Peyer's patch (tissue), 4 donors: Measurements from ENCODE around the gene PDE4D. TPM values are rescaled to one million over a fixed set of nuclear protein-coding genes. Genes with fewer than 3 reads are reported as not detected.
A peak's percentile ranks its signal among the peaks of the same experiment; 100 is the strongest.

Source experiments
- DNase-seq, 3 donors: peaks; one replicate each; pipeline ENCODE4 v3.0.0-alpha.2; 2017 to 2019
- H3K27ac ChIP-seq, 4 donors: fragments of 200-600 bp; sonication (generic); one replicate each; pipeline ENCODE4 v1.5.1; 2016 to 2019
- H3K27me3 ChIP-seq, 2 donors: fragments of 200-600 bp; sonication (generic); one replicate each; pipeline ENCODE4 v1.5.1; 2019
- H3K36me3 ChIP-seq, 3 donors: fragments of 200-600 bp; sonication (generic); one replicate each; pipeline ENCODE4 v1.5.1; 2016 to 2019
- H3K4me1 ChIP-seq, 4 donors: fragments of 200-600 bp; sonication (generic); one replicate each; pipeline ENCODE4 v1.5.1; 2016 to 2019
- H3K4me3 ChIP-seq, 4 donors: fragments of 200-600 bp; sonication (generic); 1 replicate in 3 of 4; 2 replicates in 1 of 4; pipeline ENCODE4 v1.5.1; 2016 to 2019; ENCODE audit warnings: mild to moderate bottlenecking in 1 of 4
- H3K9me3 ChIP-seq, 4 donors: fragments of 200-600 bp; sonication (generic); one replicate each; pipeline ENCODE4 v1.5.1; 2016 to 2019; ENCODE audit warnings: mild to moderate bottlenecking in 1 of 4
- POLR2A ChIP-seq, 2 donors: fragments of 450-650 bp; IDR thresholded peaks; one replicate each; pipeline ENCODE4 v1.5.1; 2017; ENCODE audit warnings: antibody characterized with exemption in 2 of 2, mild to moderate bottlenecking in 2 of 2, moderate library complexity in 2 of 2
- total RNA-seq, 4 donors: library from RNA; depleted of rRNA; stranded (reverse); fragments of >200 nt; gene quantifications; one replicate each; pipeline ENCODE4 v1.1.0, GENCODE V29; 2016
- TF ChIP-seq, protein P1 (sequence below), 6 experiments: fragments of 450-650 bp in 4 of 6; fragments of 200-600 bp in 2 of 6; sonication (generic) in 1 of 6; IDR thresholded peaks; one replicate each; pipeline ENCODE4 v1.5.1; 2017 to 2019; ENCODE audit warnings: antibody characterized with exemption in 6 of 6, mild to moderate bottlenecking in 3 of 6, moderate library complexity in 1 of 6

The PDE4D gene
- total RNA-seq, 4 donors from 2014 or later = 19.8 to 89.1 (median 43.9) TPM

DNA sequence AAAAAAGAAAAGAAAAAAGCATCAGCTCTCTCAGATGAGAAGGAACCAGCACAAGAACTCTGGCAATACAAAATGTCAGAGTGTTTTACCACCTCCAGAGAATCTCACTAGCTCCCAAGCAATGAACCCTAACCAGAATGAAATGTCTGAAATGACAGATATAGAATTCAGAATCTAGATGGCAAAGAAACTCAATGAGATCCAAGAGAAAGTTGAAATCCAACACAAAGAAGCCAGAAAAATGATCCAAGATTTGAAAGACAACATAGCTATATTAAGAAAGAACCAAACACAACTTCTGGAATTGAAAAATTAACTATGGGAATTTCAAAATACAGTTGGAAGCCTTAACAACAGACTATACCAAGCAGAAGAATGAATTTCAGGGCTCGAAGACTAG, 396.3 kb downstream of the PDE4D start:
- no peaks in the 10 kb centered on the region for H3K9me3 ChIP-seq
- TF ChIP-seq POLR2A (IDR thresholded peaks at IDR 0.05) = no peak
- TF ChIP-seq, protein P1, sequence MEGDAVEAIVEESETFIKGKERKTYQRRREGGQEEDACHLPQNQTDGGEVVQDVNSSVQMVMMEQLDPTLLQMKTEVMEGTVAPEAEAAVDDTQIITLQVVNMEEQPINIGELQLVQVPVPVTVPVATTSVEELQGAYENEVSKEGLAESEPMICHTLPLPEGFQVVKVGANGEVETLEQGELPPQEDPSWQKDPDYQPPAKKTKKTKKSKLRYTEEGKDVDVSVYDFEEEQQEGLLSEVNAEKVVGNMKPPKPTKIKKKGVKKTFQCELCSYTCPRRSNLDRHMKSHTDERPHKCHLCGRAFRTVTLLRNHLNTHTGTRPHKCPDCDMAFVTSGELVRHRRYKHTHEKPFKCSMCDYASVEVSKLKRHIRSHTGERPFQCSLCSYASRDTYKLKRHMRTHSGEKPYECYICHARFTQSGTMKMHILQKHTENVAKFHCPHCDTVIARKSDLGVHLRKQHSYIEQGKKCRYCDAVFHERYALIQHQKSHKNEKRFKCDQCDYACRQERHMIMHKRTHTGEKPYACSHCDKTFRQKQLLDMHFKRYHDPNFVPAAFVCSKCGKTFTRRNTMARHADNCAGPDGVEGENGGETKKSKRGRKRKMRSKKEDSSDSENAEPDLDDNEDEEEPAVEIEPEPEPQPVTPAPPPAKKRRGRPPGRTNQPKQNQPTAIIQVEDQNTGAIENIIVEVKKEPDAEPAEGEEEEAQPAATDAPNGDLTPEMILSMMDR (IDR thresholded peaks at IDR 0.05) = no peak
- DNase-seq = no peak

DNA sequence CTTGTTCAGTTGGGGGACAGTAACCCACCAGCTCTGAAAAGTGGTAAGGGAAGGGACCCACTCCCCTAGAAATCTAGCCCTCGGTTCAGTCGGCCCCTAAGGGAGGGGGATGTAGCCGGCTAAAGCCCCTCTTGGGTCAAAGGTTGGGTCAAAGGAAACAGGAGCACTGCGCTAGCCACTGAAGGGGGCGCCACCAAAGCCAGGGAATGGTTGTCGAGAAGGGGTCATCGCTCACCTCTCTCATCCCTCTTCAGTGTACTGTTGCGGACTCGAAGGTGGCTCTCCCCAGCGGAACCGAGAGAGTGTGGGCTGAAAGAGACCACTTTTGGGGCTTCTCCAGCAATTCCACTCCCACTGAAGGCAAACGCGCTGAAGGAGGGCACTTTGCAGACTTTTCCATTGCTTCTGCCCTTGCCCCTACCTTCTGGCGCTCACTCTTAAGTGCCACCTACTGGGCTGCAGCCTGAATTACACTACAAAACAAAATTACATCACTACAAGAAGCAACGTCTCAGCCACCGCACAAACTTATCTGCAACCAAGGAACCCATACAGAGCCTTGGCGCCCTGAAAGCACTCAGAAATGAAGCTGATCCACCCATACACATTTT, 396.9 kb downstream of the PDE4D start:
- Histone ChIP-seq H3K4me1 (no peaks in the 10 kb centered on the region), H3K27me3 (no peaks in the 10 kb centered on the region), H3K9me3 (no peaks in the 10 kb centered on the region), H3K27ac (no peak overlapping the region), H3K4me3 (no peak overlapping the region), H3K36me3 (no peaks in the 10 kb centered on the region)
- TF ChIP-seq, protein P1 (IDR thresholded peaks at IDR 0.05) = peak in 4 of 6 experiments; percentile 15 to 48 (median 35)
- no peak for TF ChIP-seq POLR2A (IDR thresholded peaks at IDR 0.05)
- DNase-seq = peak in 1 of 3 donors; percentile 33

More for the DNA sequence above, 396.3 kb downstream of the PDE4D start:
- Histone ChIP-seq H3K36me3 (no peaks in the 10 kb centered on the region), H3K4me3 (no peak overlapping the region), H3K27ac (no peak overlapping the region), H3K27me3 (no peaks in the 10 kb centered on the region), H3K4me1 (no peaks in the 10 kb centered on the region)

DNA sequence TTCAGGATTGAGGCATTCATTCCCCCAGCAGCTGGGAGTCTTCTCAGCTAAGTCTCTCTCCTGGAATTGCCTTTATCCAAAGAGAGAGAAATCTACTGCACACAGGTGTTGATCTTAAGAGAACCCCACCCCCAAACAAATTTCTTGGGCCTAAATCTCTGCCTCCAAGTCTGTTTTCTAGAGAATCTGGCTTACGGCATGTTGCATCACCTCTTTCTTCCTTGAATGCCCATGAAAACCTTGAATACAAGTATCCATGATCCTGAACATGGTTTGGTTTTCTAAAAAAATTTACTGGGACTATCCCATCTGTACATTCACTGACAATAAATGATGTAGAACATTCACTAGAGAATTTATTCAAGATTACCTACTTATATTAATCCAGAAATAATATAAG, 401.6 kb downstream of the PDE4D start:
- H3K4me3 ChIP-seq = no peak overlapping the region
- no peak for DNase-seq
- TF ChIP-seq, protein P1 (IDR thresholded peaks at IDR 0.05) = no peak
- TF ChIP-seq POLR2A (IDR thresholded peaks at IDR 0.05) = no peak
- no peaks in the 10 kb centered on the region for H3K36me3 ChIP-seq
- H3K27me3 ChIP-seq = no peaks in the 10 kb centered on the region
- H3K27ac ChIP-seq = no peak overlapping the region
- no peaks in the 10 kb centered on the region for H3K9me3 ChIP-seq
- no peaks in the 10 kb centered on the region for H3K4me1 ChIP-seq

DNA sequence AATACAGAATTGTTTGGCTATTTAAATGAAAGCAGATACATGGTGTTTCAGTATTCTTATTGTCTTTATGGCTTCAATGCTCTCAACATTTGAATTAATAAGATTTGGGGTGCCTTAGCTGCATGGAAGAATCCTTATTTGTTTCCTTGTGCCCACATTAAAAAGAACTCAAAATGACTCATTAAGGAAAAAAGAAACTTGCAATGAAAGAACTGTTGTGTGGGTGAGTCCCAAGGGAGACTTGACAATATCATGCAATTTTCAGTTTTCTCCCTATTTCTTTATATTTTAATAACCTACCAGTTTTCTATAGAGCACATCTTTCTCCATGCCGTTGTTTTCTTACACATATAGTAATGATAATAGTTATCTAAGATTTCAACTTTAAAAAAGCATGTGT, 404.0 kb downstream of the PDE4D start:
- DNase-seq = no peak
- TF ChIP-seq POLR2A (IDR thresholded peaks at IDR 0.05) = no peak
- TF ChIP-seq, protein P1 (IDR thresholded peaks at IDR 0.05) = no peak
- H3K27ac ChIP-seq = no peak overlapping the region
- no peaks in the 10 kb centered on the region for H3K4me1 ChIP-seq
- H3K9me3 ChIP-seq = no peaks in the 10 kb centered on the region
- no peaks in the 10 kb centered on the region for H3K36me3 ChIP-seq
- H3K27me3 ChIP-seq = no peaks in the 10 kb centered on the region
- no peak overlapping the region for H3K4me3 ChIP-seq

DNA sequence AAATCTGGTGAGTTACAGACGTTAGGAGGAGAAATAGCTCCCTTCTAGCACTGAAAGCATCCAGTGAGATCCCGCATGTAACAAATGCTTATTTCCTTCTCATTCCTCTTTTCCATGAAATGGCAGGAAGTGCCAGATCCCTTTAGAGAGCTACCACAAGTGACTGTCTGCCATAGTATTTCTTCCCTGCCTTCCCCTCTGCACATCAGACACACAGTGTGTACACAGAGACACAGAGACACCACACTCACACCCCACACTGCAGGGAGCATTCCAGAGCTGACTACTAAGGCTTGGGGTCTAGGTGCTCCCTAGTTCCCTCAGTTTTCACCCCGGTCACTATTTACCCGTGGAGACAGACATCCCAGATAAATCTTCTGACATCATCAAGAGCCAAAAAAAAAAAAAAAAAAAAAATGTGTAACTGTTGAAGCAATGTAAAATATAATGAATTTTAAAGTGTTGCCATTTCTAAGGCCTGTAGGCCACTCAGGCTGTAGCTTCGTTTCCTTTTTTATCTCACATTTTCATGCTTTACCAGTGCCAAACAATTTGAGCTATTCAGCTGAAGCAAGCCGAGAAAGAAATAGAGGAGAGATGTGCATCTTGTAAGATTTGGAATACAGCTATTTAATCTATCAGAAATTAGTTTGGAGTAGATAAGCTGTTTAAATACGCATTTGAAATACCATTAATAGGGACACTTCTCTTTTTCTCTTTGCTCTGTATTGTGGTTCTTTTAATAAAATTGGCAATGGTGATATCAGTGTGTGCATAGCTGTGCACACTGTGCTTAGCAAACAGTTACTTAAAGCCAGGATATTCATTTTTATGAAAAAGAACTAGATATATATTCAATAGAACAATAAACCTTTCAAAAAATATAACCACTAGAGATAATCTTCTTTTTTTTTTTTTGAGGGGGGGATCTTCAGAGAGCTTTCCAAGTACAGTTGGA, 405.5 kb downstream of the PDE4D start:
- TF ChIP-seq POLR2A (IDR thresholded peaks at IDR 0.05) = no peak
- TF ChIP-seq, protein P1 (IDR thresholded peaks at IDR 0.05) = no peak
- no peaks in the 10 kb centered on the region for H3K9me3 ChIP-seq
- H3K4me1 ChIP-seq = no peaks in the 10 kb centered on the region
- H3K27ac ChIP-seq = peak overlapping the region in 1 of 4 donors; percentile 3
- no peak overlapping the region for H3K4me3 ChIP-seq
- no peaks in the 10 kb centered on the region for H3K36me3 ChIP-seq
- no peaks in the 10 kb centered on the region for H3K27me3 ChIP-seq
- DNase-seq = no peak
